MCF 10A (cell line): ENCODE measurements around the gene OR56A1. TPM values are rescaled to one million over a fixed set of nuclear protein-coding genes. Genes with fewer than 3 reads are reported as not detected.
"Not testable (repeated sequence)": the region's sequence is repeated elsewhere in the genome, so short reads cannot be mapped to it uniquely, and the experiment has no call there.

ENCODE experiments used
- Bru-seq: library from RNA; stranded (reverse); fragments of 400-500 nt; gene quantifications from one replicate; lab custom pipeline; 2021; lab: Mats Ljungman, UMichigan
- BruChase-seq, 2 experiments: library from RNA; stranded (reverse); fragments of 400-500 nt; gene quantifications; one replicate each; lab custom pipeline; 2021; lab: Mats Ljungman, UMichigan
- BruUV-seq: library from RNA; stranded (reverse); fragments of 400-500 nt; replicated peaks from 2 replicates; lab custom pipeline; 2021; lab: Mats Ljungman, UMichigan
- CTCF ChIA-PET: fragments of 300-600 bp; sonication (Branson Sonifier 250); formaldehyde crosslinking; extraction: SDS; loops from one replicate; lab custom pipeline; 2021; ENCODE audit warnings: antibody characterized with exemption, inconsistent platforms; lab: Yijun Ruan, JAX
- POLR2A ChIA-PET: fragments of 300-600, 350-650 bp; sonication (Branson Sonifier 250); formaldehyde crosslinking; extraction: SDS; loops from one replicate; lab custom pipeline; 2020; ENCODE audit warnings: antibody characterized with exemption, inconsistent platforms; lab: Yijun Ruan, JAX
- DNase-seq: peaks from one replicate; pipeline ENCODE4 v3.0.0-alpha.2; 2018; ENCODE audit not compliant: unreplicated experiment
- H3K27ac Mint-ChIP-seq: one replicate; pipeline ENCODE4 v1.8.0; 2022; ENCODE audit warnings: mild to moderate bottlenecking, low read depth, mixed read lengths; ENCODE audit not compliant: unreplicated experiment
- H3K27me3 Mint-ChIP-seq: one replicate; pipeline ENCODE4 v1.8.0; 2022; ENCODE audit warnings: mixed read lengths; ENCODE audit not compliant: insufficient read depth, unreplicated experiment
- H3K36me3 Mint-ChIP-seq: one replicate; pipeline ENCODE4 v1.8.0; 2022; ENCODE audit warnings: mild to moderate bottlenecking, moderate library complexity, mixed read lengths; ENCODE audit not compliant: insufficient read depth, unreplicated experiment
- H3K4me1 Mint-ChIP-seq: one replicate; pipeline ENCODE4 v1.8.0; 2022; ENCODE audit warnings: mixed read lengths; ENCODE audit not compliant: insufficient read depth, unreplicated experiment
- H3K4me3 Mint-ChIP-seq: one replicate; pipeline ENCODE4 v1.8.0; 2022; ENCODE audit warnings: mild to moderate bottlenecking, moderate library complexity, mixed read lengths; ENCODE audit not compliant: unreplicated experiment
- H3K9me3 Mint-ChIP-seq: one replicate; pipeline ENCODE4 v1.8.0; 2022; ENCODE audit warnings: mixed read lengths; ENCODE audit not compliant: unreplicated experiment
- intact Hi-C: fragments of 100-400 bp; cut with micrococcal nuclease; formaldehyde crosslinking; loops from 2 replicates; pipeline ENCODE4 v1.14.1; 2022
- long read RNA-seq: library from polyadenylated mRNA; stranded (forward); transcript quantifications from one replicate; pipeline ENCODE4 v2.0.0, GENCODE V29; 2022
- total RNA-seq: library from RNA; stranded (reverse); gene quantifications from 2 replicates; pipeline ENCODE4 v1.2.3, GENCODE V29; 2022
- TF ChIP-seq, protein P1 (sequence below): fragments of 200-600 bp; IDR thresholded peaks from one replicate; pipeline ENCODE4 v1.8.0; 2022; ENCODE audit warnings: antibody characterized with exemption, mild to moderate bottlenecking; ENCODE audit not compliant: unreplicated experiment

The OR56A1 gene, protein sequence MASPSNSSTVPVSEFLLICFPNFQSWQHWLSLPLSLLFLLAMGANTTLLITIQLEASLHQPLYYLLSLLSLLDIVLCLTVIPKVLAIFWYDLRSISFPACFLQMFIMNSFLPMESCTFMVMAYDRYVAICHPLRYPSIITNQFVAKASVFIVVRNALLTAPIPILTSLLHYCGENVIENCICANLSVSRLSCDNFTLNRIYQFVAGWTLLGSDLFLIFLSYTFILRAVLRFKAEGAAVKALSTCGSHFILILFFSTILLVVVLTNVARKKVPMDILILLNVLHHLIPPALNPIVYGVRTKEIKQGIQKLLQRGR
- total RNA-seq (not detected in 2 replicates), Bru-seq, nascent RNA (not detected), BruChase-seq, experiment 1, labeled RNA remaining after a 6-hour chase (percentile 9 among the genes with signal in this experiment), BruChase-seq, experiment 2, labeled RNA remaining after a 2-hour chase (percentile 6 among the genes with signal in this experiment)
- long read RNA-seq: 0 reads

DNA sequence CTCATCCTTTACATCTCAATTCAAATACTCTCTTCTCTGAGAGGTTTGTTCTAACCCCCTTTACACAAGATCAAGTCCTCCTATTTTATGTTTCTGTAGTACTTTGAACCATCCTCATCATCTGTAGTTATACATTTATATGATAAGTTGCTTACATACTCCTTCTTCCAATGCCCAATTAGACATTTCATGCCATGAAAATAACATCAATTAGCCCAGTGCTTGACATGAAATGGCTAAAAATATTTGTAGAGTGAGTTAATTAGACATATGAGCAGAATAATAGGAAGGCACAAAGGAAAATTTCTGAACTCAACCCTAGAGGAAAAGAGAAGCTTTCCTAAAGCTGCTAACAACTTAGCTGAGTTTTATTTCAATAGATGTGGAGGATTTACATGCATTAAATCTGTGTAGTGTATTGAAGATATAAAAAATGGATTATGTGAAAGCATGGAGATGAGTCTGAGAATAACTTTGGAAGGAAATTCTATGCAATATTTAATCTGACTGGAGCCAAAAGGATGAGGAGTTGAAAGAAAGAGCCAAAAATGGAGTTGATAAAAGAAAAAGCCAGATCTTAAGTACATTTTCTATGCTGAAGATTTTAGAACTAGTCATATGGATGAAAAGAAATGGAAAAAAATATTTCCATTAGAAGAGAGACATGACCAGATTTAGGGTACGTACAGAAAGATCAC lies at the start of gene OR56A1:
Gene OR56A1, minus strand, starts transcription at position 51 of the 698 bp plus-strand sequence. CDS start 3,066 bp downstream, outside the sequence.
- H3K27me3 Mint-ChIP-seq: peaks cover 21% of the 10 kb centered on the region
- CTCF ChIA-PET: interaction anchor here (0.7 to 2.9 kb wide), 4 partner anchors 9 to 332 kb away, joined by 3 to 19 read pairs (median 5); no protein-coding TSS in a partner anchor
- DNase-seq: no peak
- POLR2A ChIA-PET: no interaction called here
- no peak within 1 kb of the TSS for H3K4me3 Mint-ChIP-seq
- no TSS peak for BruUV-seq
- no peaks in the 10 kb centered on the region for H3K4me1 Mint-ChIP-seq
- TF ChIP-seq, protein P1, sequence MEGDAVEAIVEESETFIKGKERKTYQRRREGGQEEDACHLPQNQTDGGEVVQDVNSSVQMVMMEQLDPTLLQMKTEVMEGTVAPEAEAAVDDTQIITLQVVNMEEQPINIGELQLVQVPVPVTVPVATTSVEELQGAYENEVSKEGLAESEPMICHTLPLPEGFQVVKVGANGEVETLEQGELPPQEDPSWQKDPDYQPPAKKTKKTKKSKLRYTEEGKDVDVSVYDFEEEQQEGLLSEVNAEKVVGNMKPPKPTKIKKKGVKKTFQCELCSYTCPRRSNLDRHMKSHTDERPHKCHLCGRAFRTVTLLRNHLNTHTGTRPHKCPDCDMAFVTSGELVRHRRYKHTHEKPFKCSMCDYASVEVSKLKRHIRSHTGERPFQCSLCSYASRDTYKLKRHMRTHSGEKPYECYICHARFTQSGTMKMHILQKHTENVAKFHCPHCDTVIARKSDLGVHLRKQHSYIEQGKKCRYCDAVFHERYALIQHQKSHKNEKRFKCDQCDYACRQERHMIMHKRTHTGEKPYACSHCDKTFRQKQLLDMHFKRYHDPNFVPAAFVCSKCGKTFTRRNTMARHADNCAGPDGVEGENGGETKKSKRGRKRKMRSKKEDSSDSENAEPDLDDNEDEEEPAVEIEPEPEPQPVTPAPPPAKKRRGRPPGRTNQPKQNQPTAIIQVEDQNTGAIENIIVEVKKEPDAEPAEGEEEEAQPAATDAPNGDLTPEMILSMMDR: no peak
- H3K36me3 Mint-ChIP-seq: no peaks in the 10 kb centered on the region
- no peaks in the 10 kb centered on the region for H3K9me3 Mint-ChIP-seq
- no peak within 1 kb of the TSS for H3K27ac Mint-ChIP-seq
- intact Hi-C loops: no loop called here

DNA sequence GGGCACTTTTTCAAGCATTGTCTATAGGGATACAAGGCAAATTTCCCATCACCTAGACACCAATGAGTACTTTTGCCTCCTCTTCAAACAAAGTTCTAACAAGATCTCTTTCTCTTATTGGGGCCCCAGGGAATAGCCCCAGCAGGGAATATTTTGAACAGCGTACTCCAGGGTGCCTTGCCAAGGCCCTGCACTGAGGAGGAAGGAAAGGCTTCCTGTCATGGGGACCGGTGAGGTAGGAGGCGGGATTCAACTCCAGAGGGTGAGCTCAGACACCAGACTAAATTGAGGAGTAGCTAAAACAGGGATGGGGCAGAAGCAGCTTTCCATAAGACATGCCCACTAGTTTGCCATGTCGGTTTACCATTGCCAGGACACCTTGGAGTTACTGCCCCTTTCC lies 48.9 kb upstream of the OR56A1 start:
- no peaks in the 10 kb centered on the region for H3K4me1 Mint-ChIP-seq
- CTCF ChIA-PET: interaction anchor here (2.7 kb wide), 1 partner anchor 284 kb away, joined by 10 read pairs; no protein-coding TSS in a partner anchor

DNA sequence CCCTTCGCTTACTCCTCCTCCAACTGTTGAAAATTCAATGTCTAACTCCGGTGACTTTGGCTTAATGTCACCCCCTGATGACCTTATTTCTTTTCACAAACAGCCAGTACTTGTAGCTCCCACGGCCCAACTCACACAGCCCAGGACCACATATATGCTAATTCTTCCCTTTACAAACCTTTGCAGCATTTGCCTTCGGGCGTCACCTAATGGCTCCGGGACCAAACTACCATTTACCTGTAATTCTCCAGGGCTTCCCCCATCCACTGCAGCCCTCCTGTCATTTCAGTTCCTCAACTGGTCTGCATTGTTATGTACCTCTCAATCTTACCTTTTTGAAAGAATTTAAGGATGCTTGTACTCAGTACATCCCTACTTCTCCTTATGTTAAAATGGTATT lies 47.2 kb upstream of the OR56A1 start:
- H3K27me3 Mint-ChIP-seq: no peaks in the 10 kb centered on the region
- no peak for DNase-seq
- CTCF ChIA-PET: interaction anchor here (1.1 kb wide), 1 partner anchor 286 kb away, joined by 4 read pairs; no protein-coding TSS in a partner anchor
- no peaks in the 10 kb centered on the region for H3K36me3 Mint-ChIP-seq
- POLR2A ChIA-PET: no interaction called here
- H3K4me1 Mint-ChIP-seq: no peaks in the 10 kb centered on the region
- H3K4me3 Mint-ChIP-seq: no peak overlapping the region
- no TSS peak for BruUV-seq
- H3K27ac Mint-ChIP-seq: no peak overlapping the region
- TF ChIP-seq, protein P1: no peak
- intact Hi-C loops: no loop called here
- no peaks in the 10 kb centered on the region for H3K9me3 Mint-ChIP-seq

More for the DNA sequence above, 48.9 kb upstream of the OR56A1 start:
- Mint-ChIP-seq H3K4me3 (no peak overlapping the region), H3K9me3 (no peaks in the 10 kb centered on the region), H3K36me3 (no peaks in the 10 kb centered on the region), H3K27me3 (no peaks in the 10 kb centered on the region), H3K27ac (no peak overlapping the region)
- TF ChIP-seq, protein P1: no peak
- no peak for DNase-seq
- intact Hi-C loops: no loop called here
- BruUV-seq: no TSS peak
- POLR2A ChIA-PET: no interaction called here

DNA sequence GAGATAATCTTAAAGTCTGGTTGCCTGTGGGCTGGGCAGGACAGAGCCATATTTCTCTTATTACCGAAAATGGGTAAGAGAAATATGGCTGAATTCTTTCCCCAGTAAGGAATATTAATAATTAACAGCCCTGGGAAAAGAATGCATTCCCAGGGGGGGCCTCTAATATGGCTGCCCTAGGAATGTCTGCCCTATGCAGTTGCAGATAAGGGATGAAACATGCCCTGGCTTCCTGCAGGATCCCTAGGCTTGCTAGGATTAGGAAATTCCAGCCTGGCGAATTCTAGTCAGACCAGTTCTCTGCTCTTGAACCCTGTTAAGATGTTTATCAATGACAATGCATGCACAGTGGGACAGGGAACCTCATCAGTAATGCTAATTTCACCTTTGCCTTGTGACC lies 45.9 kb upstream of the OR56A1 start:
- H3K4me1 Mint-ChIP-seq, CTCF ChIA-PET, intact Hi-C loops, H3K27me3 Mint-ChIP-seq, POLR2A ChIA-PET, DNase-seq, H3K27ac Mint-ChIP-seq, H3K9me3 Mint-ChIP-seq, BruUV-seq, H3K4me3 Mint-ChIP-seq, H3K36me3 Mint-ChIP-seq: not testable (repeated sequence)
